HG03378 (cell line): ENCODE measurements around the gene KLHDC7A.
"Not testable (repeated sequence)": the region's sequence is repeated elsewhere in the genome, so short reads cannot be mapped to it uniquely, and the experiment has no call there.

Experiments used
- ATAC-seq: cut with Tn5 transposase; IDR thresholded peaks from one replicate; pipeline ENCODE4 v1.9.1; 2021; ENCODE audit warnings: mild to moderate bottlenecking, moderate library complexity; ENCODE audit not compliant: unreplicated experiment

KLHDC7A gene

DNA sequence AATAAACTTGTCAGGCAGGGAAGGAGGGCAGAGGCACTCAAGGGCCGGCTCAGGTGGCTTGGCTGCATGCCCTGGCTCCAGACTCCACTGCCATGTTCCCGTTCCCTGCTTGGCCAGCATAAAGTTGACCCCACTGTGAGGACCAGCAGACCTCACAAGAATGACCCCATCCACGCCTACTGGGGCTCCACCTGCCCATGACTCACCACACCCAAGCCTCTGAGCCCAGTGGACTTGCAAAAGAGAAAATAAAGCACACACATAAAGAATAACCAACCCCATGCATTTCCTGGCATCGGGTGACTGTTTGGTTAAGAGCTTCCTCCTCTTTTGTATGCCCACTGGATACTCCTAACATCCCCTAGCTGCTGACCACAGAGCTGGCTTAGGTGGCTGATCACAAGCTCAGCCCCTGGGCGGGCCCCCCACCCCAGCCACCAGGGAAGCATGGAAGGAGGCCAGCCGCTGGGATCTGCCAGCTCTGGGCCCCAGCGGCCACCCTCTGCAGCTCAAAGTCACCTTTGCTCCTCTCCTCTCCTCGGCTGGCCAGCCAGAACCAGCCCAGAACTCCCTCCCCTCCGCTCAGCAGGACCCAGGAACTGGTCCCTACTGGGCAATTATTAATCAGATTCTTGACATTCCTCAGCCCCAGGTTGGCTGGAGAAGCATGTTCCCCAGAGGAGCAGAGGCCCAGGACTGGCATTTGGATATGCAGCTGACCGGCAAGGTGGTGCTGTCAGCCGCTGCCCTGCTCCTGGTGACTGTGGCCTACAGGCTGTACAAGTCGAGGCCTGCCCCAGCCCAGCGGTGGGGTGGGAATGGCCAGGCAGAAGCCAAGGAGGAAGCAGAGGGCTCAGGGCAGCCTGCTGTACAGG is at the start of gene KLHDC7A:
TSS of gene KLHDC7A (plus strand) at position 616 of the 875 bp plus-strand sequence. CDS start at position 668, 52 bp downstream.
- no peak for ATAC-seq

- no peak for ATAC-seq
Measured at GRCh38 chr1:18434041-18434440, 46.7 kb upstream of the KLHDC7A start.

- no peak for ATAC-seq
Measured at GRCh38 chr1:18440385-18441226, 40.1 kb upstream of the KLHDC7A start.

DNA sequence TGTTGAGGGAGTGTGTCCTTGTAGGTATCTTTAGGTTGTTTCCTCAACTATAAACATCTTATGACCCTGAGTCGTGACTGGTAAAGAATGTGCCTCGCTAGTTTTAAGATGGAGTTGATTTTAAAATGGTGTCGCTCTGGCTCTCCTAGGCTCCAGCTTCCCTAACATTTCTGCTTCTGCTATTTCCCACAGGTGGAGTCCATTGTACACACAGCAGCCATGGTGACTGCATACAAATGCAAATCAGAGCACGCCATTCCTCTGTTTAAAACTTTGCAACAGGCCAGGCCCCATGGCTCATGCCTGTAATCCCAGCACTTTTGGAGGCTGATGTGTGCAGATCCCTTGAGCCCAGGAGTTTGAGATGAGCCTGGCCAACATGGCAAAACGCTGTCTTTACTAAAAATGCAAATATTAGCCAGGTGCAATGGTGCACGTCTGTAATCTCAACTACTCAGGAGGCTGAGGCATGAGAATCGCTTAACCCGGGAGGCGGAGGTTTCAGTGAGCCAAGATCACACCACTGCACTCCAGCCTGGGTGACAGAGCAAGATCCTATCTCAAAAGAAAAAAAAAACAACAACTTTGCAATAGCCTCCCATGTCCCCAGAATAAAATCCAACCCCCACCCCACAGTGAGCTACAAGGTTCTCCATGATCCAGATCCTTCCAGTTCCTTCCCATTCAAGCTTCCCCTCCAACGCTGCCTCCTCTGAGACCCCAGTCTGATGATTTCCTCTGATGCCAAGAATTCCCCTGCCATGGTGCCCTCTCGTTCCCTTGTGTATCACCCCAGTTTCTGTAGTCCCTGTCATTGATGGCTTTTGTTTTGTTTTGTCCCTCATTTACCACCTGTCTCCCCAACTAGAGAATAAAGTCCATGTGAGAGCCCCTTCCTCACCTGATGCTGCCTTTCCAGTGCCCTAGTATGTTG is 36.9 kb upstream of the KLHDC7A start:
- no peak for ATAC-seq

- no peak for ATAC-seq
Measured at GRCh38 chr1:18444563-18444962, 36.2 kb upstream of the KLHDC7A start.

DNA sequence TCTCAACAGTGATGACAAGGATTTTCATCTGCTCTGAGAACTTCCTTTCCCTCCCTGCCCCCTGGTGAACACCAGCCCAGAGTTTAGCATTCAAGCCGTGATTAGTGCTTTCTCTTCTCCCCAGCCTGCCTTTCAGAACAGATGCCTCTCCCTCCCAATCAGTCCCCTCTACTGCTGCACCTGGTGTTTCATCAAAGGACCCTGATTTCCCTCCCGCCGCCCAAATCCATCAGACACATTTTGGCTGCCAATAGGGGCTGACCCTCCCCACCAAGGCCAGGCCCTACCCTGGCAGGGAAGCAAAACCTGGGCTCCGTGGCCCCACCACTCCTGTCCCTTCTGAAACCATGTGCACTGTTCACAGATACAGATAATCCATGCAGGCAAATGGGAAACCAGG is 34.0 kb upstream of the KLHDC7A start:
- ATAC-seq: no peak

DNA sequence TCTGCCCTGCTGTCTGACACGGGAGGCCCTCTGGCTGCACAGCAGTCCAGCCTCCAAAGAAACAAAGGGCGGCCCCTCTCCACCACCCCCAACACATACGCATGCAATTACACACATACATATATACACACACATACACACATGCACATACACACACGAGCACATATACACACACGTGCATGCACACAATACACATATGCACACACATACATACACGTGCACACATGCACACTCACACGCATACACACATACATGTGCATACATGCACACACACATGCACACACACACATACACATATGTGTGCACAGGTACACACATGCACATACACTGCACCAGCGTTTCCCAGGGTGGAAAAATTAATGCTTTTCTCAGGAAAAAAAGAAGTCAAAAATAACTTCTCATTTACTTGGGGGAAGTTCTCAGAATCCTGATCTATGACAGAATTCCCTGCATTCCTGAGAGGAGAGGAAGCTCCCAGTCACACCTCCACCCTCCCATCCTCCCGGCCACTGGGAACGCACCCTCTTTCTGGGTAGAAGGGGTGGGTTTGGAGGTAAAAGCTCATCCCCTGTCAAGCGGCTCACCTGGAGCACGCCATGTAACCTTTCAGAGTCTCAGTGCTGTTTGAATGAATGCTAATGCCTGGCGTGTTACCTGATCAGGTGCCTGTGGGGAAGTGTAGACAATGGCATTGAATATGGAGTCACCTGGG is 33.1 kb upstream of the KLHDC7A start:
- no peak for ATAC-seq

GRCh38 chr1:18448889-18449288 is 31.8 kb upstream of the KLHDC7A start:
- ATAC-seq: no peak

- ATAC-seq: no peak
Measured at GRCh38 chr1:18452550-18452949, 28.2 kb upstream of the KLHDC7A start.

- no peak for ATAC-seq
Measured at GRCh38 chr1:18458133-18459092, 22.3 kb upstream of the KLHDC7A start.

- no peak for ATAC-seq
Measured at GRCh38 chr1:18461656-18462055, 19.1 kb upstream of the KLHDC7A start.

- not testable (repeated sequence) for ATAC-seq
Measured at GRCh38 chr1:18462517-18462916, 18.2 kb upstream of the KLHDC7A start.

DNA sequence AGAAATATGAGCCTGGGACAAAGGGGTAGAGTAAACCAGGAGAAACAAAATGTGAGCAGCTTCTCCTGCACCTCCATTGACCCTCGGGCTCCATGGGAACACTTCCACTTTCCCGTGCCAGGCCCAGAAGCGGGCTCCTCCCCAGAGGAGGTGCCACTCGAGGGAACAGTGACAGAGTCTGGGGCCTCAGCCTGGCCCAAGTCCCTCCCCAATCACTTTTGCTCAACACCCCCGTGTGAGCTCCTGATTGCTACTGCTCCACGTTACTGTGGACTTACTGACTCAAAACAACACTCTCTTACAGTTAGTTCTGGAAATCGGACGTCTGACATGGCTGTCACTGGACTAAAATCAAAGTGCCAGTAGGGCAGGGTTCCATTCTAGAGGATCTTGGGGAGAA is 17.7 kb upstream of the KLHDC7A start:
- no peak for ATAC-seq

DNA sequence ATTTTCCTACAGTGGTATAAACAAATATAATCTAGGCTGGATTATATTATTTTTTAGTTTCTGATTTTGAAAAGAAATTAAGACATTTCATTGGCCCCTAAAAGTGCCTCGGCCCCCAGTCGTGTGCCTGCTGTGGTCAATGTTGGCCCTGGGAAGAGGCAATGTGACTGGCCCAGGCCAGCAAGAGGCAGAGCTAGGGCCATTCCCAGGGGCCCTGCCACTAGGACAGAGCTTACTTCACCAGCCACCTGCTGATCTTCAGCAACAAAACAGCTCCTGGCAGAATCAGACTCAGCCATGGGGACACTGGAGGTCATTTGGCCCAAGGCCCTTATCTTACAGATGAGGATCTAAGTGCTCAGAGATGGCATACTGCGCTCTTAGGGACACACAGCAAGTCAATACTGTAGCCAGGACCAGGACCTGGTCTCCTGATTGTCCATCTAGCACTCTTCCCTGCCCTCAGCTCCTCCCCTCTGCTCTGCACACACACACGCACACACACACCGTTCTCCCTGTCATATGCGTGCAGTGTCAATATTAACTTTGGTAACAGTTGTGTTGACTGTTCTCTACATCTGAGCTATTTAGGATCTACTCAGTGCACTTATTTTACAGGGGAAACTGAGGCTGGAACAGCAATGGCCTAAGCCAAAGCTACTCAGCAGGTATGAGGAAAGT is 16.6 kb upstream of the KLHDC7A start:
- ATAC-seq: no peak

DNA sequence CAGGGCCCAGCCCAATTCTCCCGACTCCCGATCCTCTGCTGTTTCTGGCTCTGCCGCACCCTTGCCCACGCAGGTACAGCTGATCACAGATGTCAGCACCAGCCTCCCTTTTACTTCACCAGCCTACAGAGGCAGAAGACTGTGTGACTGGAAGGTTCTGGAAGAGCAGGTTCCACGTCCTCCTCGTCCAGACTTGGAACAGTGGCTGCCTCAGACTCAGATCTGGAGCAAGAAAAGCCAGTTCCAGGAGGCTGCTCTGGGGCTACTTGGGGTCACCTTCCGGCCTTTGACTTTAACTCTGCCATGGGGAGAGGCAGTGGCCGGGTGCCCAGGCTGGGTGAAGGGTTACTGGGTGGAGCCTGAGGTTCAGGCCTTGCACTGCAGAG is 16.1 kb upstream of the KLHDC7A start:
- ATAC-seq: no peak

DNA sequence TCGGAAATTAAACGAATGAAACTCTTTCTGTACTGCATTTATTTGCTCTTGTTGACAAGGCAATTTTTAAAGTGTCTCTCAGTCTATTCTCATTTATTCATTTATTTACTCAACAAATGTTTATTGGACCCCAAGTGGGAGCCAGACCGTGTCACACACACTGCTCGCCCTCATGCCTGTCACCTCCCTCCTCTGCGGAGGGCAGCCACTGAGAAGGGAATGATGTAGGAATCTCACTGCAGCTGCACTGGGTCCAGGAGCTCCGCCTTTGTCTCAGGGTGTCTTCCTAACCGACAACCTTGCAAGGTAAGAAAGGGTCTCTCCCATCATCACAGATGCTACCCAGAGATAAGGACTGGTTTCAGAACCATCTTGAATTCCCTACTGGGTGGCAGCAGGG is 14.1 kb upstream of the KLHDC7A start:
- ATAC-seq: no peak

GRCh38 chr1:18468570-18468969 is 12.2 kb upstream of the KLHDC7A start:
- ATAC-seq: no peak

DNA sequence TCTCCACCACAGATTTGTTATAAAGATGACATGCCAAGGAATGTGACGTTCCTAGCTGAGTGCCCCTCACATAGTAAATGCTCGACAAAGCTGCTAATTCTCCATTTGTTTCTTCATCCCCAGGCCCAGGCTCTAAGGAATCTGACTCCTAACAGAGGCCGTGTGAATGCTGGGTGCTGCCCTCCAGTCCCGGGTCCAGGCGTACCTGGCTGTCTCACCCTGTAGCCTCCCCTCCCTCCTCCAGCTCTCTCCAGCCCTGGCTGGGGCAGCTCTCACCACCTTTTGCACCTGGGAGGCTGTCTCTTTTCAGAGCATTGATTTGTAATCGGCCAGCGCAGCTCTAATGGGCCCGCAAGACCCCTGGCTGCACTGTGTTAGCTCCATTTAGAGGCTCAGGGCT is 11.2 kb upstream of the KLHDC7A start:
- ATAC-seq: no peak
